Right lobe of liver (tissue), 4 donors: ENCODE results near the gene DMPK.

Experiments used
- POLR2A ChIP-seq: fragments of 450-650 bp; IDR thresholded peaks from one replicate; pipeline ENCODE4 v1.6.1; 2017; ENCODE audit warnings: antibody characterized with exemption, mild to moderate bottlenecking
- TF ChIP-seq, protein P1 (sequence below), 4 donors: fragments of 200-600 bp in 3 of 4; fragments of 450-650 bp in 1 of 4; IDR thresholded peaks; one replicate each; pipeline versions ENCODE4 v1.5.1 to v1.8.0; 2016 to 2022; ENCODE audit warnings: antibody characterized with exemption in 4 of 4, mild to moderate bottlenecking in 2 of 4
- donor health status: DM: no; HTN: no; CAD: no.
- donor health status: DM: no; HTN: no; CAD: no.
- donor health status: DM: no; HTN: yes; CAD: no.

DNA sequence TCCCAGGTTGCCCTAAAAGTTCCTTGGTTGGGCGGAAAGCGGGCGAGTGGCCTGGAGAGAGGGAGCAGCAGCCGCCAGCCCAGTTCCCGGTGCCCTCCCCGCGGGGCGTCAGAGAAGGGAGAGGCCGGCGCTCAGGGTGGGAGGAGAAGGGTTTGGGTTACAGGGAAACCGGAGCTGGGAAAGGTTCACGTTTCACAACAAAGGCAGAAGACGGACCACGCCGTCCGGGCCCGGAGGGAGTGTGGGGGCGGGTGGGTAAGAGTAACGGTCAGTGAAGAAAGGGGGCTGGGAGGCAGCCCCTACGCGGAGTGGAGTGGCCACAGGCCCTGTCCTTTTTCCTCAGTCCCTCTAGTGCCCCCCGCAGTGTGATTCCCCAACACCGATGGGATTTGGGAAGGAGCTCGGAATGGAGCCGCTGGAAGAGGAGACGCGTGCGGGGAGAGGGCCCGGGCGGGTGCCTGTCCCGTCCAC is 14.8 kb downstream of the DMPK start:
- peak; percentile 56 for TF ChIP-seq POLR2A
- TF ChIP-seq, protein P1, sequence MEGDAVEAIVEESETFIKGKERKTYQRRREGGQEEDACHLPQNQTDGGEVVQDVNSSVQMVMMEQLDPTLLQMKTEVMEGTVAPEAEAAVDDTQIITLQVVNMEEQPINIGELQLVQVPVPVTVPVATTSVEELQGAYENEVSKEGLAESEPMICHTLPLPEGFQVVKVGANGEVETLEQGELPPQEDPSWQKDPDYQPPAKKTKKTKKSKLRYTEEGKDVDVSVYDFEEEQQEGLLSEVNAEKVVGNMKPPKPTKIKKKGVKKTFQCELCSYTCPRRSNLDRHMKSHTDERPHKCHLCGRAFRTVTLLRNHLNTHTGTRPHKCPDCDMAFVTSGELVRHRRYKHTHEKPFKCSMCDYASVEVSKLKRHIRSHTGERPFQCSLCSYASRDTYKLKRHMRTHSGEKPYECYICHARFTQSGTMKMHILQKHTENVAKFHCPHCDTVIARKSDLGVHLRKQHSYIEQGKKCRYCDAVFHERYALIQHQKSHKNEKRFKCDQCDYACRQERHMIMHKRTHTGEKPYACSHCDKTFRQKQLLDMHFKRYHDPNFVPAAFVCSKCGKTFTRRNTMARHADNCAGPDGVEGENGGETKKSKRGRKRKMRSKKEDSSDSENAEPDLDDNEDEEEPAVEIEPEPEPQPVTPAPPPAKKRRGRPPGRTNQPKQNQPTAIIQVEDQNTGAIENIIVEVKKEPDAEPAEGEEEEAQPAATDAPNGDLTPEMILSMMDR (IDR thresholded peaks at IDR 0.05): no peak
